Measurements from ENCODE around the gene SNX14.

Gene SNX14

DNA sequence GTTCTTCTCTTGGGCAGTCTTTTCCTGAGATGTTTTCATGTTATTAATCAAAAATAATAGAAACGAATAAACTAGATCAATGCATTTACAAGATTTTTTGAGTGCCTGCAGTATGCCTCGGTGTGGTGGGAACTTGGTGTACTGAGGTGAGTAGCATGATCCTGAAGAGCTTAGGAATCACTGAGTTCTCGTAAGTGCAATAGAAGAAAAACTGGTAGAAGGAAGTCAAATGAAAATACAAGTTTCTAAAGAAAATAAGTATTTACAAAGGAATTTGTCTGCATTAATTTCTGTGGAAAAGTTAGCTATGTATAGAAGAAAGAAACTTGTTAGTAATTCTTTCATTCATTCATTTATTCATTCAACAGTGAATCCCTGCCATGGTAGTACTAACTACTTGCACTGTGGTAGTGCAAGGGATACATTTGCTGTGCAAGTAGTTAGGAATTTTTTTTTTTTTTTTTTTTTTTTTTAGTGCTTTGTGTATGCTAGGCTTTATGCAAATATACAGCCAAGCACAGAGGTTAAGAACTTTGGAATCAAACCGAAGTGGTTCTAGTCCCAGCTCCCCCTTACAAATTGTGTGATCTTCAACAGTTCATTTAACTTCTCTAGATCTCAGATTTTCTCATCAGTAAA lies 129.9 kb downstream of the SNX14 start:
- DNase-seq: no peak

GRCh38 chr6:85462673-85463072 lies 131.0 kb downstream of the SNX14 start:
- DNase-seq: no peak

DNA sequence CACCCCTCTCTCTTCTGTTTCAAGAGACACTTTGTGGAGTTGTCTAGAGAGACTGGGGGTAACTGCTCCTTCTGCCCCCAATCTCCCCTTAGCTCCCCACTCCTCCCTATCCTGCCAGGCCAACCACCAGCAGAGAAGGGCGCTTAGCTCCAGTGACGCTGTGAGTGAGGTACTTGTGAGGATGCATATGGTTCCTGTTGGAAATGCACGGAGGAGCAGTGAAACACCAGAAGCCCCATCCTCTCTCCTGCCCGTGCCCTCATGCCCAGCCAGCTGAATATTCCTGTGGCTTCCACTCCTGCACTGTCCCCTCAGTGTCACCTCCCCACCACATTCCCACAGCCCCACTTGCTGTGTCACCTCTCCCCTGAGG lies 131.9 kb downstream of the SNX14 start:
- DNase-seq: no peak

- DNase-seq: no peak
These were observed 132.5 kb downstream of the SNX14 start for GRCh38 chr6:85460921-85461797.

DNA sequence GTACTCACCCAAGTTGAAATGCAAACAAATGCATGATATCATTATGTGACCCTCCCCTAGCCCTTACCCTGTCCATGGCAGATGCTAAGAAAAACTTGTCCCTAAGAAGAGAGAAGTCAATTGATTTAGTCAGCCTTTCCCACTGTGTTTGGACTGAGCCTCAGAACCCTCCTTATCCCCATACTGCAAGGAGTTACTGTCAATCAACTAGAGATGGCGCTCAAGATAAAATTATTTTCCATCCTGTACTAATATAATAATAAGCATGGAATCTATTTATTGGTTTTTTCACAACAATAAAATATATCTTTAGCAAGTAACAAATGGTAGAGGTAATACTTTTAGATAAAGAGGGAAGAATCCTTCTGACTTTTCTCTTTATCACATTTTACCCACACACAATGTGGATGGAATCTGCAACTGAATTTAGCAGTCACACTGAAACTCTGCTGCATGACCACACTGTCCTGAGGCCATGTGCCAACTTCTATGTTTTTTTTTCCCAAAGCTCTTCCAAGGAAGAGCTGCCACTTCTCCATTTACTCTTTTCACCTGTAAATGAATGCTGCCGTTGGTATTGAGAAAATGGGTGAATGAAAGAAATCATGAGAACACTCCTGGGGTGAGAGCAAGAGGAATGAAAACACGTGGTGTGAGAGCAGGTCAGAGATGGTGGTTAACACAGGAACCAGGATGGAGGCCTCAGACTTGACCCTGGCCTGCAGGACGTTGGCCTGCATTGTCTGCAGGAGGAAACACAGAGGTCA lies 133.3 kb downstream of the SNX14 start:
- no peak for DNase-seq

DNA sequence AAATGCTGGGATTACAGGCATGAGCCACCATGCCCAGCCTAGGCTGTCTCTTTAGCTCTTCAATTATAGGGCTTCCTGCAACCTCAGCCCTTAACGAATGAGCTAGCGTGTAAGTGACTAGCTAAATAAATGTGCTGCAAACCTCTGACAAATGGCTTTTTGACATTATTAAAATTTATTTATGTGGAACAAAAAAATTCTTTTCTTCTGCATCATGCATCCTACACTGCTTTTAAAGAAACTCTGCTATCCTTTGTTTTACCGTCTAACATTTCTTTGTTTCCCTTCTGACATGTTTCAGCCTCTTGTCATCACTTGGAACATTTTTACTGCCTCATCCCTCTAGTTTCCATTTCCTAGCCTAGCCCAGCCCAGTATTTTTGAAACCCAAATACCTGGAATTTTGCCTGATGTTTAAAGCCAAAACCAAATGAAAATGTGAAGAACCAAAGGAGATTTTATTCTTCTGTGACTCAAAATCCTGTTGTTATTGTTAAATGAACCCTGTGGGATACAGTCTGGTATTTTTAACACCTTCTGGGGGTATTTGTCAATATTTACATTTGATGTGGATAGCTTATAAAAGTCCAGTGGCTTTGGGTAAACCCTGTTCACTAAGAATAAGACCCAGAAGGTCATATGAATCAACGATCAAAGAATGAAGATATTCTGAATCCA lies 134.3 kb downstream of the SNX14 start:
- DNase-seq: no peak

DNA sequence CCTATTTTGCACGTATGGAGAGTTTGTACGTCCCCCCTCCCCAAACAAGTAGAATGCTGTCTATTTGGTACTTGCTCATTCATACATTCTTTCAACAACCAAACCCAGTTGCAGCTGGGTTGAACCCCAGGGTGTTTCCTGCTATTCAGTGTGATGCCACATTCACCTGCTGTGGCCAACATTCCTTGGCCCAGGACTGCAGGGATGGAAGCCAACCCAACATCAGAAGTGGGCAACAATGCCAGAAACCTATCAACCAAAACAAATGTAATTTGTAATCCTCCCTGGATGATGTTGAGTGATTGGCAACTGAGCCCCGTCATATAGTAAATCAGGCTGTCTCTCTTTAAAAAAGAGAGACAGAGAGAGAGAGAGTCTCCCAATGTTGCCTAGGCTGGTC lies 134.9 kb downstream of the SNX14 start:
- no peak for DNase-seq

DNA sequence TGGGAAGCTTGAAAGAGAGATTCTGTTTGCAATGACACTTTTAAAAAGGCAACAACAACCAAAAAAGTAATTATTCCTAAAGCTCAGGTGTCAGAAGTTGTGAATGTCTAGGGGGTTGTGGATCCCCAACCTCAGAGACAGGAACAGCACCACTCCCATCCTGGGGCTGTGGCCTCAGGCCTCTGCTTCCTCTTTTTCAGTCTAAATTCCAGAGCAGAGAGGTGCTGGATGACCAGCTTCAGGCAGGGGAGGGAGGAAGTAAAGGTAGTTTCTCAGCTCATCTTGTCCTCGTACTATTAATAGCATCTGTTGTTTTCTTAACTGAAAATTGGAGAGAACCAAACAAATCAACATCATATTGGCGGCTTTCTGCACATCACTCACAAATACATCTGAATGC lies 135.5 kb downstream of the SNX14 start:
- no peak for DNase-seq

DNA sequence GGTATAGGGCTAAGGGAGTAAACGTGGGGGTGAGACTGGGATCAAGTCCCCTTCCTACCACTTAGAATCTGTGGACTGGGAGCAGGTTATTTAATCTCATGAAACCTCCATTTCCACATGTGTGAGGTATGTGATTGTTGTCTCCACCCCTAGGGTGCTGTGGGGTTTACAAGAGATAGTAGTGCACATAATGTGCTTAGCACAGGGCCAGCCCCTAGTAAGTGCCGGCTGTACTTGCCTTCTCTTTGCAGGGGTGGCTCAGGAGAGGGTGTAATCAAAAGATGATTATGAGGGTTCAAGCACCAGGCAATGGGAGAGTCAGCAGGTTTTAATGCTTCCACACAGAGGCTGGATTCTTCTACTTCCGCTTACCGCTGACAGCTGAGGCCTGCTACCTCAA lies 136.9 kb downstream of the SNX14 start:
- DNase-seq: no peak

Data from T-helper 9 cell (primary cell).